AG04449 (cell line): ENCODE results near the gene ANO9.

Experiments
- CTCF ChIA-PET: fragments of 350-600 bp; formaldehyde crosslinking; extraction: SDS; loops from one replicate; lab custom pipeline; 2021; ENCODE audit warnings: antibody characterized with exemption; lab: Yijun Ruan, JAX
- POLR2A ChIA-PET: fragments of 400-600, 350-600 bp; formaldehyde crosslinking; extraction: SDS; loops from one replicate; lab custom pipeline; 2020; ENCODE audit warnings: antibody characterized with exemption, inconsistent platforms; lab: Yijun Ruan, JAX
- DNase-seq: peaks from one replicate; pipeline ENCODE4 v3.0.0-alpha.2; 2010; ENCODE audit warnings: low read depth, low spot score
- H3K4me3 ChIP-seq: 2 replicates; pipeline ENCODE4 v1.5.1; 2011; ENCODE audit warnings: low read depth, mild to moderate bottlenecking, control low read depth, low read length
- TF ChIP-seq, protein P1 (sequence below): IDR thresholded peaks from one replicate; pipeline ENCODE4 v1.5.1; 2011; ENCODE audit warnings: mild to moderate bottlenecking, moderate library complexity, low read length, control low read depth, inconsistent platforms; ENCODE audit not compliant: insufficient read depth; ENCODE audit errors: missing control alignments

ANO9 gene

GRCh38 chr11:396948-397548 is 44.8 kb downstream of the ANO9 start:
- TF ChIP-seq, protein P1, sequence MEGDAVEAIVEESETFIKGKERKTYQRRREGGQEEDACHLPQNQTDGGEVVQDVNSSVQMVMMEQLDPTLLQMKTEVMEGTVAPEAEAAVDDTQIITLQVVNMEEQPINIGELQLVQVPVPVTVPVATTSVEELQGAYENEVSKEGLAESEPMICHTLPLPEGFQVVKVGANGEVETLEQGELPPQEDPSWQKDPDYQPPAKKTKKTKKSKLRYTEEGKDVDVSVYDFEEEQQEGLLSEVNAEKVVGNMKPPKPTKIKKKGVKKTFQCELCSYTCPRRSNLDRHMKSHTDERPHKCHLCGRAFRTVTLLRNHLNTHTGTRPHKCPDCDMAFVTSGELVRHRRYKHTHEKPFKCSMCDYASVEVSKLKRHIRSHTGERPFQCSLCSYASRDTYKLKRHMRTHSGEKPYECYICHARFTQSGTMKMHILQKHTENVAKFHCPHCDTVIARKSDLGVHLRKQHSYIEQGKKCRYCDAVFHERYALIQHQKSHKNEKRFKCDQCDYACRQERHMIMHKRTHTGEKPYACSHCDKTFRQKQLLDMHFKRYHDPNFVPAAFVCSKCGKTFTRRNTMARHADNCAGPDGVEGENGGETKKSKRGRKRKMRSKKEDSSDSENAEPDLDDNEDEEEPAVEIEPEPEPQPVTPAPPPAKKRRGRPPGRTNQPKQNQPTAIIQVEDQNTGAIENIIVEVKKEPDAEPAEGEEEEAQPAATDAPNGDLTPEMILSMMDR, result peak; percentile 71
- DNase-seq, result no peak
- peak overlapping the region; percentile 29; the same call in 1 of the 2 replicates for H3K4me3 ChIP-seq
- POLR2A ChIA-PET, result interaction anchor here (0.6 to 1.8 kb wide), 2 partner anchors 10 to 91 kb away, joined by 3 to 7 read pairs; no protein-coding TSS in a partner anchor
- CTCF ChIA-PET, result interaction anchor here (1.0 to 2.7 kb wide), 10 partner anchors 9 to 189 kb away, joined by 3 to 23 read pairs (median 5); no protein-coding TSS in a partner anchor

DNA sequence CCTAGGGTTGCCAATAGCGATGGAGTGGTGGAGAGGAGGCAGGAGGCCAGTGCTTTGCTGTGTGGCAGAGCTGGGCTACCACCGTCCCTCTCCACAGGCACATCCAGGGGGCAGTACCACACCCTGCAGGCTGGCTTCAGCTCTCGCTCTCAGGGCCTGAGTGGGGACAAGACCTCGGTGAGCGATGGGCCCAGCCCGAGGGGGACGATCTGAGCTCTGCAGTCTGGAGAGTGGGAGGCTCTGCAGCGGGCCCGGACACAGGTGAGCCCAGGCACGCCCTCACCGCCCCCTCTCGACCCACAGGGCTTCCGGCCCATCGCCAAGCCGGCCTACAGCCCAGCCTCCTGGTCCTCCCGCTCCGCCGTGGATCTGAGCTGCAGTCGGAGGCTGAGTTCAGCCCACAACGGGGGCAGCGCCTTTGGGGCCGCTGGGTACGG is 45.3 kb downstream of the ANO9 start:
- no peak overlapping the region; the same call in 1 of the 2 replicates for H3K4me3 ChIP-seq
- CTCF ChIA-PET, result interaction anchor here (1.0 to 2.7 kb wide), 10 partner anchors 9 to 188 kb away, joined by 3 to 23 read pairs (median 5); no protein-coding TSS in a partner anchor
- TF ChIP-seq, protein P1, result peak; percentile 38
- POLR2A ChIA-PET, result interaction anchor here (0.8 to 1.8 kb wide), 2 partner anchors 10 to 189 kb away, joined by 4 to 7 read pairs; partner anchors contain the start of genes BET1L and RIC8A
- no peak for DNase-seq

- H3K4me3 ChIP-seq, result no peak overlapping the region
- TF ChIP-seq, protein P1, result no peak
- ChIA-PET POLR2A (interaction anchor here (0.8 to 1.8 kb wide), 2 partner anchors 11 to 189 kb away, joined by 4 to 7 read pairs; partner anchors contain the start of genes BET1L and RIC8A), CTCF (interaction anchor here (1.2 to 2.7 kb wide), 7 partner anchors 11 to 145 kb away, joined by 3 to 23 read pairs (median 5); no protein-coding TSS in a partner anchor)
- no peak for DNase-seq
Observed at GRCh38 chr11:395866-396265, 45.9 kb downstream of the ANO9 start.

DNA sequence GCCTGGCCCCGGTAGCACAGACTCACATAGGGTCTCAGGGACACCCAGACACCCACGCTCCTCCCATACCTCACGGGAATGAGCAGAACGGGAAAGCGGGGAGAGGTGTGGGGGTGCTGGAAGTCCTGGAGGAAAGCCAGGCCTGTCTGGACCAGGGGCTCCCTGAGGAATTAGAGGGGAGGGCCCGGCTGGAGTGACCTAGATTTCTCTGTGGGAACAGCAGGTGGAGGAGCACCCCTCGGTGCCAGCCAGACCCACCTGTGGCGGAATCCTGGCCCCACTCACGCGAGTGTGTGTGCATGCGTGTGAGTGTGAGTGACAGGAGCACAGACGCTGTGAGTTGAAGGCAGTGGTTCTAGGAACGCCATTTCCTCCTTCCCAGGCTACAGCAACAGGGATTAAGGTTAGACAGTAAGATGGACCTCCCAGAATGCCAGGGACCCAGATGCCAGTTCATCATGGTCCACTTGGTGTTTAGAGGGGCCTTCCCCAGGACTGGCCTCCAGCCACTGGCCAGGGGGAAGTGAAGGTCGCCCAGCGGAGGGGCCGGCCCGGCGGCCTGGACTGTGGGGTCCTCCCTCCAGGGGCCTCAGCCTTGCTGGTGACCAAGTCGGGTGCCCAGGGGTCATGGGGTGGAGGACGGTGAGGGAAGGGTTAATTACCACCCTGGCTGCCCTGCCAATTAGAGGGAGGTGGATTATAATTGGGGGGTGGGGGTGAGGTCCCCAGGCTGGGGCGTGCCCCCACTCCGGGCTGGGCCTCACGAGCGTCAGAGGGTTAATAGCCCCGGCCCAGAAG is 46.8 kb downstream of the ANO9 start:
- no peak overlapping the region for H3K4me3 ChIP-seq
- ChIA-PET CTCF (interaction anchor here (1.3 to 2.7 kb wide), 3 partner anchors 12 to 144 kb away, joined by 3 to 23 read pairs (median 8); no protein-coding TSS in a partner anchor), POLR2A (no interaction called here)
- TF ChIP-seq, protein P1, result no peak
- no peak for DNase-seq

DNA sequence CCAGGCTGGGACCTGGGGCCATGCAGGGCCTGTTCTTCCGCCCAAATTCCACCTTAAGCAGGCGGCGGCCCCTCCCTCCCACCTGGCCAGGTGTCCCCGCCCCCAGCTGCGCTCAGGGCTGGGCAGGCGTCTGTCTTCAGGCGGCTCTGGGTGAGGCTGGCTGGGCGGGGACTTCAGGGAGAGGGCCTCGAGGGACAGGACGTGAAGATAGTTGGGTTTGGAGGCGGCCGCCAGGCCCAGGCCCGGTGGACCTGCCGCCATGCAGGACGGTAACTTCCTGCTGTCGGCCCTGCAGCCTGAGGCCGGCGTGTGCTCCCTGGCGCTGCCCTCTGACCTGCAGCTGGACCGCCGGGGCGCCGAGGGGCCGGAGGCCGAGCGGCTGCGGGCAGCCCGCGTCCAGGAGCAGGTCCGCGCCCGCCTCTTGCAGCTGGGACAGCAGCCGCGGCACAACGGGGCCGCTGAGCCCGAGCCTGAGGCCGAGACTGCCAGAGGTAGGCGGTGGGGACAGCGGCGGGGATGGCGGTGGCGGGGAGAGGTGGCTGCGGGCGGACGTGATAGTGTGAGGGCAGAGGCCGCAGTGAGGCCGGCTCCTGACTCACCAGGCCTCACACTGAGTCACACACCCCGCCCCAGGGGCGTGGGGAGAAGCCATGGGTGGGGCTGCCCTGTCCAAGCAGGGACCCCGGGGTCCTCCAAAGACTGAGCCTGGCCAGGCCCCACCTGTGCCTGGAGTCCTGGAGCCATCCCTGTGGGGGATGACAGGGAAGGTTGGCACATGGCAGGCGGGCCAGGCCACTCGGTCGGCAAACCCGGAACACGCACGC is 47.6 kb downstream of the ANO9 start, which contains the start of gene PKP3:
PKP3 (plus strand) TSS at position 176 of the 824 bp plus-strand sequence; CDS start at position 260, 84 bp downstream.
- ChIA-PET POLR2A (no interaction called here), CTCF (interaction anchor here (1.3 kb wide), 1 partner anchor 31 kb away, joined by 3 read pairs; no protein-coding TSS in a partner anchor)
- no peak for DNase-seq
- TF ChIP-seq, protein P1, result no peak
- peak within 1 kb of the TSS; percentile 8; the same call in 1 of the 2 replicates for H3K4me3 ChIP-seq
